ENCODE data around the gene EGFL8.
A peak's percentile ranks its signal among the peaks of the same experiment; 100 is the strongest.

The EGFL8 gene

GRCh38 chr6:32167154-32167760, 2.9 kb downstream of the EGFL8 start:
- no peak overlapping the region for H3K4me3 ChIP-seq (replicated peaks in 1 of 2; ENCODE audit: low read depth in 2 of 2, low read length in 2 of 2)
- DNase-seq (ENCODE audit: low read depth in 2 of 2), result no peak

GRCh38 chr6:32167761-32168262, 3.4 kb downstream of the EGFL8 start:
- no peak overlapping the region for H3K4me3 ChIP-seq (replicated peaks in 1 of 2; ENCODE audit: low read depth in 2 of 2, low read length in 2 of 2)
- TF ChIP-seq CTCF (IDR thresholded peaks at IDR 0.05; ENCODE audit: low read depth, low read length), result no peak
- no peak for DNase-seq (ENCODE audit: low read depth in 2 of 2)

More at GRCh38 chr6:32167154-32167760, 2.9 kb downstream of the EGFL8 start:
- no peak for TF ChIP-seq CTCF (IDR thresholded peaks at IDR 0.05; ENCODE audit: low read depth, low read length)

GRCh38 chr6:32168350-32168749, 4.0 kb downstream of the EGFL8 start:
- DNase-seq (ENCODE audit: low read depth in 2 of 2), result no peak
- TF ChIP-seq CTCF (IDR thresholded peaks at IDR 0.05; ENCODE audit: low read depth, low read length), result no peak
- H3K4me3 ChIP-seq (replicated peaks in 1 of 2; ENCODE audit: low read depth in 2 of 2, low read length in 2 of 2), result no peak overlapping the region

GRCh38 chr6:32168807-32169591, 4.6 kb downstream of the EGFL8 start:
- TF ChIP-seq CTCF (IDR thresholded peaks at IDR 0.05; ENCODE audit: low read depth, low read length), result no peak
- peak in 1 of 2 donors; percentile 19 for DNase-seq (ENCODE audit: low read depth in 2 of 2)
- H3K4me3 ChIP-seq (replicated peaks in 1 of 2; ENCODE audit: low read depth in 2 of 2, low read length in 2 of 2), result no peak overlapping the region

- TF ChIP-seq CTCF (IDR thresholded peaks at IDR 0.05; ENCODE audit: low read depth, low read length), result no peak
- DNase-seq (ENCODE audit: low read depth in 2 of 2), result no peak
These were observed 5.9 kb downstream of the EGFL8 start for GRCh38 chr6:32170294-32170693.

GRCh38 chr6:32171234-32171633, 6.8 kb downstream of the EGFL8 start:
- no peak overlapping the region for H3K4me3 ChIP-seq (replicated peaks in 1 of 2; ENCODE audit: low read depth in 2 of 2, low read length in 2 of 2)
- no peak for DNase-seq (ENCODE audit: low read depth in 2 of 2)
- TF ChIP-seq CTCF (IDR thresholded peaks at IDR 0.05; ENCODE audit: low read depth, low read length), result no peak

More at GRCh38 chr6:32170294-32170693, 5.9 kb downstream of the EGFL8 start:
- no peak overlapping the region for H3K4me3 ChIP-seq (replicated peaks in 1 of 2; ENCODE audit: low read depth in 2 of 2, low read length in 2 of 2)
